ENCODE data around the gene CNTNAP2. TPM values are rescaled to one million over a fixed set of nuclear protein-coding genes. Genes with fewer than 3 reads are reported as not detected.

The CNTNAP2 gene
- total and polyA plus RNA-seq, 9 donors, result 0.24 to 7.0 (median 1.5) TPM

GRCh38 chr7:148230883-148231282 is 2114.3 kb downstream of the CNTNAP2 start:
- Histone ChIP-seq H3K4me1 (ENCODE audit: insufficient read depth) (peaks cover 6% of the 10 kb centered on the region), H3K9me3 (no peaks in the 10 kb centered on the region), H3K4me3 (no peak overlapping the region), H3K36me3 (no peaks in the 10 kb centered on the region), H3K27ac (no peak overlapping the region), H3K27me3 (no peaks in the 10 kb centered on the region)
- intact Hi-C loops (cut with DNase I), result no loop called here
- WGBS, 3 donors, result 92 to 95% (median 95%) methylated on average over 4 of the region's 4 CpGs
- TF ChIP-seq POLR2A (IDR thresholded peaks at IDR 0.05) (no peak), CTCF (IDR thresholded peaks at IDR 0.05) (no peak), EP300 (IDR thresholded peaks at IDR 0.05) (no peak)
- no peak for DNase-seq

GRCh38 chr7:148232784-148233183 is 2116.2 kb downstream of the CNTNAP2 start:
- no peaks in the 10 kb centered on the region for H3K9me3 ChIP-seq
- H3K4me3 ChIP-seq, result no peak overlapping the region
- no peak for DNase-seq
- no peak overlapping the region for H3K27ac ChIP-seq
- intact Hi-C loops (cut with DNase I), result no loop called here
- no peaks in the 10 kb centered on the region for H3K27me3 ChIP-seq
- H3K4me1 ChIP-seq (ENCODE audit: insufficient read depth), result peaks cover 6% of the 10 kb centered on the region
- WGBS, 3 donors, result 6 to 32% (median 10%) methylated on average over 3 of the region's 3 CpGs
- TF ChIP-seq EP300 (IDR thresholded peaks at IDR 0.05) (no peak), CTCF (IDR thresholded peaks at IDR 0.05) (no peak)
- no peaks in the 10 kb centered on the region for H3K36me3 ChIP-seq

GRCh38 chr7:148234715-148235114 is 2118.1 kb downstream of the CNTNAP2 start:
- no peaks in the 10 kb centered on the region for H3K27me3 ChIP-seq
- intact Hi-C loops (cut with DNase I), result no loop called here

GRCh38 chr7:148238761-148239325 is 2122.2 kb downstream of the CNTNAP2 start:
- no peak overlapping the region for H3K27ac ChIP-seq
- H3K4me3 ChIP-seq, result no peak overlapping the region
- H3K4me1 ChIP-seq (ENCODE audit: insufficient read depth), result peaks cover 4% of the 10 kb centered on the region
- H3K36me3 ChIP-seq, result no peaks in the 10 kb centered on the region
- 77 to 83% (median 82%) methylated on average over 1 of the region's 1 CpG for WGBS, 3 donors
- no peak for DNase-seq
- no peak for TF ChIP-seq POLR2A (IDR thresholded peaks at IDR 0.05)
- no peak for TF ChIP-seq CTCF (IDR thresholded peaks at IDR 0.05)
- TF ChIP-seq EP300 (IDR thresholded peaks at IDR 0.05), result no peak
- no peaks in the 10 kb centered on the region for H3K9me3 ChIP-seq
- no peaks in the 10 kb centered on the region for H3K27me3 ChIP-seq
- intact Hi-C loops (cut with DNase I), result no loop called here

More at GRCh38 chr7:148234715-148235114, 2118.1 kb downstream of the CNTNAP2 start:
- no peaks in the 10 kb centered on the region for H3K9me3 ChIP-seq
- no peak overlapping the region for H3K4me3 ChIP-seq
- TF ChIP-seq POLR2A (IDR thresholded peaks at IDR 0.05), result no peak
- no peak for TF ChIP-seq EP300 (IDR thresholded peaks at IDR 0.05)
- no peak for TF ChIP-seq CTCF (IDR thresholded peaks at IDR 0.05)
- WGBS, 3 donors, result 83 to 95% (median 85%) methylated on average over 1 of the region's 1 CpG
- H3K36me3 ChIP-seq, result no peaks in the 10 kb centered on the region
- no peak for DNase-seq
- H3K4me1 ChIP-seq (ENCODE audit: insufficient read depth), result peaks cover 6% of the 10 kb centered on the region
- H3K27ac ChIP-seq, result no peak overlapping the region
